Kasumi-1 (cell line): ENCODE results near the gene TBC1D26.
"Not testable (repeated sequence)": the region's sequence is repeated elsewhere in the genome, so short reads cannot be mapped to it uniquely, and the experiment has no call there.

Experiments
- DNase-seq, 2 experiments: peaks; one replicate each; lab custom pipeline; 2025; lab: John Stamatoyannopoulos, UW

The TBC1D26 gene

DNA sequence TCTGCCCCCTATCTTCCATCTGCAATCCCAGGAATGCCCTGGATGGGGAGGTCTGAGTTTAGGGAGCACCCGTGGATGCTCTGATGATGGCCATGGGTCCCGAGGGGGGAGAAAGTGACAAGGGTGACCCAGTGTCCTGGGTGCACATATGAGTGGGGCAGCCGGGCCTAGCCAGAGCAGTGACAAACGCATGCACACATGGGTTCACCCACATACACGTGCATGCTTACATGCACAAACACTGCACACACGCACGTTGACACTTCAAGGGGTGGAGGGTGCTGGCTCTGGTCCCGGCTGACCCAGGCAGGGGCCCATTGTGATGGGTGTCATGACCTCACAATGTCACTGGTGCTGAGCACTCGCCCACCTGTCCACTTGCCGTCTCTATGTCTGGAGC lies at the start of gene TBC1D26:
Gene TBC1D26, plus strand, starts transcription at position 384 of the 400 bp plus-strand sequence. CDS start 3,066 bp downstream, outside the sequence.
- DNase-seq: not testable (repeated sequence)

DNA sequence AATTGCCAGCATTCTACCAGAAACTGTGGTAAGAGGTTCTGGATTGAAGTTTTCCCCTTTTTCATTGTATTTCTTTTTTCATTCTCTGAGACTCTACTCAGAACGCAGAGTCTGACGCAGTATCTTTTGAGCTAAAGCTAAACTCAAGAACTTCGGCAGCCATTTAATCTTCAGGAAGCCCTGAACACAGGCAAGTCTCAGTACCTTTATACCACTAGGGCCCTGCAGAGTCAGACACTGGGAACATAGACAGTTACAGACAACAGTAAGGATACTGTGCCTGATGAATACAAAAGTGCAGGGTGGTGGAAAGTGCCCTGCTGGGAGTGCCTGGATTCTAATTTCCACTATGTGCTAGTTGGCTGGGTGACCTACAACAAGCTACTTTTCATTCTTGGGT lies 48.9 kb upstream of the TBC1D26 start:
- not testable (repeated sequence) for DNase-seq

DNA sequence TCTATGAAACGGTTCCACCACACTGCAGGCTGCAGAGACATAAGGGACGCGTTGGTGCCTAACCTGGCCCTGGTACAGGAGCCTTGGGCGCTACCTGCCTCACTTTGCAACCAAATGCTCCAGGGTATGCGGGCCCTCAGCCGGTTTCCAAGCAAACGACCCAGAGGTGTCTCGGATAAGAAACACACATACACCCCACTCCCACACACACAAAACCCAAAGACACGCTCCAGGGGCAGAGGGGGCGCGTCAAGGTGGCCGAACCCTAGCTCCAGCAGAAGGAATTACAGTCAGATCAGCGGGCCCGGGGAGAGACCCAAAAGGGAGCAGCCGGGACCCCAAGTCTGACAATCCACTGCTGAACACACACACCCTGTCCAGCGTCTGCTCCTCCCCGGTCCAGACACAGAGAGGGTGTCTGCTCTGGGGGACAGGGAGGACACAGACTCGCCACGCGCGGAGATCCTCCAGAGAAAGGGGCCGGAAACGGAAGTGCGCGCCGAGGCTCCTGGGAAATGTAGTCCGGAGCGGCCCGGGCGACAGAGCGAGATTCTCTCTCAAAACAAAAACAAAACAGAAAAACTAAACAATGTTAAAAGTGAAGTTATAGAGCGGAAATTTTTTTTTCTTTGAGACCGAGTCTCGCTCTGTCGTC lies 48.1 kb upstream of the TBC1D26 start, which contains the start of gene TRIM16:
Gene TRIM16, minus strand, starts transcription at position 488 of the 655 bp plus-strand sequence. CDS start 32,702 bp downstream, outside the sequence.
- peak; percentile 5 to 11 for DNase-seq

GRCh38 chr17:15687494-15687893 lies 44.6 kb upstream of the TBC1D26 start:
- not testable (repeated sequence) for DNase-seq

DNA sequence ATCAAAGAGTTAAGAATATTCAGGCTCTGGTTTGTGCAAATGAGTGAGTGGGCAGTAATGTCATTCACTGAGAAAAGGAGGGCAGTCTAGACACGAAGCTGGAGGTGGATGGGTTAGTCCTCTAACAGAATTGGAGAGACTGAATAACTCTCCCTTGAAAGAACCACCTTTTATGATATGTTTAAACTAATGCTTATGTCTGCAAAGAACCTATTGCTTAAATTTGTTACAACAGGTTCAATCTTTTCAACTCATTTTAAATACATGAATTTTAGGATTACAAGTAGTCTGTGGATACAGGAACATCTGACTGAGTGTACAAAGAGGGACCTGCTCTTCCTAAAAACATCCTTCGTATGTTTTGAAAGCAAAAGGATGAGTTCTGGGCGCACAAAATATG lies 33.1 kb upstream of the TBC1D26 start:
- DNase-seq: not testable (repeated sequence)

- peak; percentile 66 to 76 for DNase-seq
Observed at GRCh38 chr17:15699413-15699924, 32.6 kb upstream of the TBC1D26 start, which contains the start of gene ZNF286A. ZNF286A (plus strand) TSS chr17:15699752; CDS start chr17:15700330, 578 bp downstream.

- DNase-seq: not testable (repeated sequence)
Observed at GRCh38 chr17:15699937-15700336, 32.1 kb upstream of the TBC1D26 start.

- DNase-seq: not testable (repeated sequence)
Observed at GRCh38 chr17:15704239-15704638, 27.8 kb upstream of the TBC1D26 start.

GRCh38 chr17:15704813-15705212 lies 27.3 kb upstream of the TBC1D26 start:
- not testable (repeated sequence) for DNase-seq

GRCh38 chr17:15708879-15709278 lies 23.2 kb upstream of the TBC1D26 start:
- not testable (repeated sequence) for DNase-seq

DNA sequence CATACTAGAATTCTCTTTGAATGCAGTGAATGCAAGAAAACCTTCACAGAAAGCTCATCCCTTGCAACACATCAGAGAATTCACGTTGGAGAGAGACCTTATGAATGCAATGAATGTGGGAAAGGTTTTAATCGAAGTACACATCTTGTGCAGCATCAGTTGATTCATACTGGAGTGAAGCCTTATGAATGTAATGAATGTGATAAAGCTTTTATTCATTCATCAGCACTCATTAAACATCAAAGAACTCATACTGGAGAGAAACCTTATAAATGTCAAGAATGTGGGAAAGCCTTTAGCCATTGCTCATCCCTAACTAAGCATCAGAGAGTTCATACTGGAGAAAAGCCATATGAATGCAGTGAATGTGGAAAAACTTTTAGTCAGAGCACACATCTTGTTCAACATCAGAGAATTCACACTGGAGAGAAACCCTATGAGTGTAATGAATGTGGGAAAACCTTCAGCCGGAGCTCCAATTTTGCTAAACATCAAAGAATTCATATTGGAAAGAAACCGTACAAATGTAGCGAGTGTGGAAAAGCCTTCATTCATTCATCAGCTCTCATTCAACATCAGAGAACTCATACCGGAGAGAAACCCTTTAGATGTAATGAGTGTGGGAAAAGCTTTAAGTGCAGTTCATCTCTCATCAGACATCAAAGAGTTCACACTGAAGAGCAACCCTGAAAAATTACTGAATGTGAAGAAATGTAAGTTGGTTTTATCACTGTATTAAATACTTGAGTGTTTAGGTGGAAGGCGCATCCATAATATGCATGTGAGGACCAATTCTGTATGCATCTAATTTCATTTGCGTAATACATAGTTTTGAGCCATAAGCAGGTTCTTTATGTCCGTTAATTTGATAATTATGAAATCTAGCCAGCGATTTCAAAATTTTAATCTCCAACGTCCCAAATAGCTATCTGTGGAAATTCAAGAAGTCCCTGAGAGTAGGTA lies 15.2 kb upstream of the TBC1D26 start:
- not testable (repeated sequence) for DNase-seq

- not testable (repeated sequence) for DNase-seq
Observed at GRCh38 chr17:15730535-15730934, 1.5 kb upstream of the TBC1D26 start.

DNA sequence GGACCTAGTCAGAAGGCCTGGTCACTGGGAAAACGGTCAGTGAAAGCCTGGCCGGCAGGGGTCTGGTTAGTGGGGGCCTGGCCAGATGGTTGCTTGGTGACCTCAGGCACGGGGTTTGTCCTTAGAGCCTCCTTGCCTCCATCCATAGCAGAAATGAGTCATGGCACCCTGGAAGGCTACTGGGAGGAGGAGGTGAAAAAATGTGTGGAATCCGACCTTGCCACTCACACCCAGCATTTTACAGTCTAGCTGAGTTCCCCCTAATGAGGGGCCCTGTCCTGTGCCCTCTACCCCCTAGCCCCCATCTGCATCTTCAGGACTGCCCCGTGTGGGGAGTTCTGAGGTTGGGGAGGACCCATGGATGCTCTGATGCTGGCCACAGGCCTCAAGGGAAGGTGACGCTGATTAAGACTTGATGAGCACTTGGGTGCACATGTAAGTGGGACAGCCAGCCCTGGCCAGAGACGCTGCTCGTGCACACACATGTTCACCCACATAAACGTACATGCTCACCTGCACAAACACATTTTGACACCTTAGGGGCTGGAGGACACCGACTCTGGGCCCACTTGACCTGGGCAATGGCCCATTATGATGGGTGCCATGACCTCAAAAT lies 1.2 kb downstream of the TBC1D26 start:
- not testable (repeated sequence) for DNase-seq

GRCh38 chr17:15736578-15736977 lies 4.5 kb downstream of the TBC1D26 start:
- not testable (repeated sequence) for DNase-seq

DNA sequence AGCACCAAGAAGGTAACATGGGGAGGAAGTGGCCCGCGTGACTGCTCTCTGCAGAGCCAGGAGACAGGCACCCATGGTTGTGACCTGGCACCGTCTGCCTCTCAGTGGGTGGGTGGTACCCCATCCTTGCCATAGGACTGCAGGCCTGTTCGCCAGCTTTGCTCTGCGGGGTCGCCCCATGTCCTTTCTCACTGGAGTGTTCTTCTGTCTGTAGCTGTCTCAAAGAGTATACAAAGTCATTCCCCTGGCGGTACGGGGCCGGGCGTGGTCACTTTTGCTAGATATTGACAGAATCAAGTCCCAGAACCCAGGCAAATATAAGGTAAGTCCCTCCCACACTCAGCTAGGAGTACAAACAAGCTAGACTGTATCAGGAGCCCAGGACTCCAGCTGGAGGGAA lies 6.0 kb downstream of the TBC1D26 start:
- DNase-seq: no peak

GRCh38 chr17:15739259-15739658 lies 7.2 kb downstream of the TBC1D26 start:
- not testable (repeated sequence) for DNase-seq

DNA sequence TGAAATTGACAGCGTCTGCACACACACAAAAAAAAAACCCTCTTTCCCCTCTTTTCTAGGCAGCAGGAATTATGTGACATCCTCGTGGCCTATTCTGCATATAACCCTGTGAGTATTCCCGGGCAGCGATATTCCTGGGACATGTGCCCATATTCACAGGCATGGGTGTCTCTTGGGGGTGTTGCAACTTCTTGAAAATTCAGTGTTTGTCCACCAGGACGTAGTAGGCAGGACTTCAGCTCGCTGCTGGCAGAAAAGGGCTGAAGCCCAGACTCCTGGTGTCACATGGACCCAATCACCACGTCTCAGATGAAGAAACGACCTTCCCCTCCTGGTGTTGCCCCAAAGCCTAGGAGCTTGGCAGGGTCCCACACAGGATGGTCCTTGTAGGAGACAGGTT lies 8.0 kb downstream of the TBC1D26 start:
- not testable (repeated sequence) for DNase-seq

- no peak for DNase-seq
Observed at GRCh38 chr17:15740570-15741120, 8.6 kb downstream of the TBC1D26 start.

DNA sequence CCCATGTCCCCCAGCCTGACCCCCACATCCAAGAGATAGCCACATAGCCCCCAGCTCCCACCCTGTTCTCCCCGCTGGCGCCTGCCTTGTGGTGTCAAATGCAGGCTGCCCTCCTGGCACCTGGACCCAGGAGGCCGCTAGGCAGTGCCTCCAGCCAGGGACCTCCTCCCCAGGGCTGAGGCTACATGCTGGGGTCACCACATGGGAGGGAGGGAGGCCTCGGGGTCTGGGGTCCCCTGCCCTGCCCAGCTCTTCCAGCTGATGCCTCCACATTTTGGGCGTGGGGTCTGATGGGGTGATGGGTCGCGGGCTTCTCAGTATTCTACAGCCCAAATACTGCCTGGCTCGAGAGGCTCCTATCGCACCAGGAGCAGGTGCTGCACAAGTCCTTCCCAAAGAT lies 9.5 kb downstream of the TBC1D26 start:
- DNase-seq: no peak

GRCh38 chr17:15742051-15742795 lies 10.1 kb downstream of the TBC1D26 start:
- no peak for DNase-seq

GRCh38 chr17:15742921-15743320 lies 10.8 kb downstream of the TBC1D26 start:
- DNase-seq: no peak
